ENCODE data around the gene FAF1. TPM values are rescaled to one million over a fixed set of nuclear protein-coding genes. Genes with fewer than 3 reads are reported as not detected.

FAF1 gene
- total and polyA plus RNA-seq, 4 donors: 27.2 to 51.6 (median 37.1) TPM

DNA sequence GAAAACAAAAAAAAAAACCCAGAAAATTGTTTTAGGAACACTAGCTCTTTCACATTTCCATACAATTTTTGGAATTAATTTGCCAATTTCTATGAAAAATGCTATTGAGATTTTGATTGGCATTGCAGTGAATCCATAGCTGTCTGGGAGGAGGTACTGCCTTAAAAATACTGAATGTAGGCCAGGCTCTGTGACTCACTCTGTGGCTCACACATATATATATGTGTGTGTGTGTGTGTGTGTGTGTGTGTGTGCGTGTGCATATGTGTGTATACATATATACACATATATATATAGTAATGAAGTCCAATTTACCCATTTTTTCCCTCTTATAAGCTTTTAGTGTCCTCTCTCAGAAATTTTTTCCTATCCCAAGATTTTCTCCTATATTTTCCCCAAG is 322.6 kb downstream of the FAF1 start:
- Histone ChIP-seq H3K9me3 (ENCODE audit: control insufficient read depth in 4 of 4, insufficient read depth in 3 of 4, low read length in 3 of 4) (no peaks in the 10 kb centered on the region), H3K27me3 (ENCODE audit: control insufficient read depth in 3 of 3, insufficient read depth in 3 of 3, low read length in 2 of 3) (no peaks in the 10 kb centered on the region), H3K9ac (ENCODE audit: insufficient read depth in 1 of 2, low read length in 2 of 2) (no peak overlapping the region), H3K4me3 (no peak overlapping the region), H3K27ac (ENCODE audit: low read depth in 1 of 2, low read length in 1 of 2) (no peak overlapping the region), H3K4me1 (ENCODE audit: control insufficient read depth in 5 of 5, insufficient read depth in 5 of 5, low read length in 5 of 5) (peaks cover 0 to 7% (median 3%) of the 10 kb centered on the region in 5 donors), H3K36me3 (ENCODE audit: control insufficient read depth in 4 of 4, insufficient read depth in 4 of 4, low read length in 4 of 4) (no peaks in the 10 kb centered on the region)
- 89 to 90% methylated on average over 1 of the region's 1 CpG for WGBS, 2 donors
- DNase-seq: no peak
- no peak for ATAC-seq (ENCODE audit: insufficient read depth, low FRiP score)
- TF ChIP-seq, protein P1, sequence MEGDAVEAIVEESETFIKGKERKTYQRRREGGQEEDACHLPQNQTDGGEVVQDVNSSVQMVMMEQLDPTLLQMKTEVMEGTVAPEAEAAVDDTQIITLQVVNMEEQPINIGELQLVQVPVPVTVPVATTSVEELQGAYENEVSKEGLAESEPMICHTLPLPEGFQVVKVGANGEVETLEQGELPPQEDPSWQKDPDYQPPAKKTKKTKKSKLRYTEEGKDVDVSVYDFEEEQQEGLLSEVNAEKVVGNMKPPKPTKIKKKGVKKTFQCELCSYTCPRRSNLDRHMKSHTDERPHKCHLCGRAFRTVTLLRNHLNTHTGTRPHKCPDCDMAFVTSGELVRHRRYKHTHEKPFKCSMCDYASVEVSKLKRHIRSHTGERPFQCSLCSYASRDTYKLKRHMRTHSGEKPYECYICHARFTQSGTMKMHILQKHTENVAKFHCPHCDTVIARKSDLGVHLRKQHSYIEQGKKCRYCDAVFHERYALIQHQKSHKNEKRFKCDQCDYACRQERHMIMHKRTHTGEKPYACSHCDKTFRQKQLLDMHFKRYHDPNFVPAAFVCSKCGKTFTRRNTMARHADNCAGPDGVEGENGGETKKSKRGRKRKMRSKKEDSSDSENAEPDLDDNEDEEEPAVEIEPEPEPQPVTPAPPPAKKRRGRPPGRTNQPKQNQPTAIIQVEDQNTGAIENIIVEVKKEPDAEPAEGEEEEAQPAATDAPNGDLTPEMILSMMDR (IDR thresholded peaks at IDR 0.05; ENCODE audit: control extremely low read depth, extremely low read depth): no peak

DNA sequence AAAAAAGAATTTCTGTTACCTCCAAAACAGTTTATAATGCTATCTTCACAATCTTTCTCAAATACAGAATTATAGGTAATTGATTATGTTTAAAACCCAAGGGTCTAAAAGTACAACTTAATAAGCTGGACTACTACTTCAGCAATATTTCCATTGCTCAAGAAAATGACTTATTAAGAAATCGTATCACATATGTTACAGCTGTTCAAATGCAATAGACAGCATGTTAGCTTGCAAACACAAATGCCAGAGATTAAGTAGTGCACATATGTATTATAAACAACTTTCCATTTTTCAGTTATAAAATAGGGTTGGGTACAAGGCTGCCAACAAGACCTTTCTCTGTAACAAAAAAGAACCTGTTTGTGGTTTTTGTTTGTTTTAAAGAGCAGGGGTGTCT is 325.8 kb downstream of the FAF1 start:
- 71 to 72% methylated on average over 1 of the region's 1 CpG for WGBS, 2 donors
- ATAC-seq (ENCODE audit: insufficient read depth, low FRiP score) (no peak), DNase-seq (peak in 2 of 3 donors; percentile 50 to 77)
- no peaks in the 10 kb centered on the region for H3K27me3 ChIP-seq (ENCODE audit: control insufficient read depth in 3 of 3, insufficient read depth in 3 of 3, low read length in 2 of 3)
- H3K4me3 ChIP-seq: no peak overlapping the region
- TF ChIP-seq, protein P1 (IDR thresholded peaks at IDR 0.05; ENCODE audit: control extremely low read depth, extremely low read depth): no peak
- no peak overlapping the region for H3K27ac ChIP-seq (ENCODE audit: low read depth in 1 of 2, low read length in 1 of 2)
- H3K36me3 ChIP-seq (ENCODE audit: control insufficient read depth in 4 of 4, insufficient read depth in 4 of 4, low read length in 4 of 4): no peaks in the 10 kb centered on the region
- no peaks in the 10 kb centered on the region for H3K9me3 ChIP-seq (ENCODE audit: control insufficient read depth in 4 of 4, insufficient read depth in 3 of 4, low read length in 3 of 4)
- H3K9ac ChIP-seq (ENCODE audit: insufficient read depth in 1 of 2, low read length in 2 of 2): no peak overlapping the region
- peaks cover 0 to 7% (median 3%) of the 10 kb centered on the region in 5 donors for H3K4me1 ChIP-seq (ENCODE audit: control insufficient read depth in 5 of 5, insufficient read depth in 5 of 5, low read length in 5 of 5)

DNA sequence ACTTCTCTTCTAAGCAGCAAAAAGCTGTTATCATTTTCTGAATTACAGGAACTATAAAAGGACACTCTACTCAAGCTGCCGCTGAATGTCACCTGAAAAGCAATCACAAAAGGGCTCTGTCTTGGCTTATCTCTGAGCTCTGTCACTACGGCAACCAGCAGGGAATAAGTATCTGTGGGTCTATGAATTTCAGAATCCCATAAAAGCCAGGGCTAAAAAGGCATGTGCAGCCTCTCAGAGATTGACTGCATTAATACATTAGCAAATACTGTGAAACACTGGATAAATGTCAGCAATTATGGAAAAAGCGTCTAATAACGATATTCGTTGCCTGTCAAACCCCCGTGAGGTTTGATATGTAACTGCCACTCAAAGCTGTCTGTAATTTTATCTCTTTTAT is 326.6 kb downstream of the FAF1 start:
- H3K27me3 ChIP-seq (ENCODE audit: control insufficient read depth in 3 of 3, insufficient read depth in 3 of 3, low read length in 2 of 3): no peaks in the 10 kb centered on the region
- WGBS, 2 donors: 82 to 94% methylated on average over 6 of the region's 6 CpGs
- no peak overlapping the region for H3K27ac ChIP-seq (ENCODE audit: low read depth in 1 of 2, low read length in 1 of 2)
- H3K36me3 ChIP-seq (ENCODE audit: control insufficient read depth in 4 of 4, insufficient read depth in 4 of 4, low read length in 4 of 4): no peaks in the 10 kb centered on the region
- peaks cover 0 to 7% (median 3%) of the 10 kb centered on the region in 5 donors for H3K4me1 ChIP-seq (ENCODE audit: control insufficient read depth in 5 of 5, insufficient read depth in 5 of 5, low read length in 5 of 5)
- H3K4me3 ChIP-seq: no peak overlapping the region
- no peak for ATAC-seq (ENCODE audit: insufficient read depth, low FRiP score)
- TF ChIP-seq, protein P1 (IDR thresholded peaks at IDR 0.05; ENCODE audit: control extremely low read depth, extremely low read depth): no peak
- H3K9ac ChIP-seq (ENCODE audit: insufficient read depth in 1 of 2, low read length in 2 of 2): no peak overlapping the region
- peak in 1 of 3 donors; percentile 45 for DNase-seq
- H3K9me3 ChIP-seq (ENCODE audit: control insufficient read depth in 4 of 4, insufficient read depth in 3 of 4, low read length in 3 of 4): no peaks in the 10 kb centered on the region

DNA sequence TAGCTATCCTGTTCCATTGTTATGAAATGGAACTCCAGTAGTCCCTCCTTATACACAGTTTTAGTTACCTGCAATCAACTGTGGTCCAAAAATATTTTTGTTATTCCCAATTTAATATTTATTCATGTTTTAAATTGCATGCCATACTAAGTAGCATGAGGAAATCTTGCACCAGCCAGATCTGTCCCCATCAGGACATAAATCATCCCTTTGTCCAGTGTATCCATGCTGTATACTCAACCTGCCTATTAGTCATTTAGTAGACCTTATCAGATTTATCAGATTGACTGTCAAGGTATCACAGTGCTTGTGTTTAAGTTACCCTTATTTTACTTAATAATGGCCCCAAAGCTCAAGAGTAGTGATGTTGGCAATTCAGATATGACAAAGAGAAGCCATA is 328.9 kb downstream of the FAF1 start:
- Histone ChIP-seq H3K9me3 (ENCODE audit: control insufficient read depth in 4 of 4, insufficient read depth in 3 of 4, low read length in 3 of 4) (no peaks in the 10 kb centered on the region), H3K9ac (ENCODE audit: insufficient read depth in 1 of 2, low read length in 2 of 2) (no peak overlapping the region), H3K27me3 (ENCODE audit: control insufficient read depth in 3 of 3, insufficient read depth in 3 of 3, low read length in 2 of 3) (no peaks in the 10 kb centered on the region), H3K4me1 (ENCODE audit: control insufficient read depth in 5 of 5, insufficient read depth in 5 of 5, low read length in 5 of 5) (peaks cover 0 to 7% (median 3%) of the 10 kb centered on the region in 5 donors), H3K27ac (ENCODE audit: low read depth in 1 of 2, low read length in 1 of 2) (no peak overlapping the region), H3K4me3 (no peak overlapping the region), H3K36me3 (ENCODE audit: control insufficient read depth in 4 of 4, insufficient read depth in 4 of 4, low read length in 4 of 4) (no peaks in the 10 kb centered on the region)
- ATAC-seq (ENCODE audit: insufficient read depth, low FRiP score) (no peak), DNase-seq (no peak)
- TF ChIP-seq, protein P1 (IDR thresholded peaks at IDR 0.05; ENCODE audit: control extremely low read depth, extremely low read depth): no peak
